Measurements from ENCODE around the gene MPEG1.

Gene MPEG1

GRCh38 chr11:59254286-59254685 is 41.6 kb upstream of the MPEG1 start:
- no peak for DNase-seq (ENCODE audit: low read depth)

GRCh38 chr11:59253001-59253400 is 40.3 kb upstream of the MPEG1 start:
- TF ChIP-seq CTCF (IDR thresholded peaks at IDR 0.05; ENCODE audit: insufficient read depth, low read depth, low read length, missing control alignments): no peak
- no peak overlapping the region for H3K4me3 ChIP-seq (ENCODE audit: low read depth, low read length)

More at GRCh38 chr11:59254286-59254685, 41.6 kb upstream of the MPEG1 start:
- H3K4me3 ChIP-seq (ENCODE audit: low read depth, low read length): no peak overlapping the region
- TF ChIP-seq CTCF (IDR thresholded peaks at IDR 0.05; ENCODE audit: insufficient read depth, low read depth, low read length, missing control alignments): no peak

GRCh38 chr11:59249535-59249934 is 36.8 kb upstream of the MPEG1 start:
- no peak for TF ChIP-seq CTCF (IDR thresholded peaks at IDR 0.05; ENCODE audit: insufficient read depth, low read depth, low read length, missing control alignments)
- no peak overlapping the region for H3K4me3 ChIP-seq (ENCODE audit: low read depth, low read length)
- no peak for DNase-seq (ENCODE audit: low read depth)

More at GRCh38 chr11:59253001-59253400, 40.3 kb upstream of the MPEG1 start:
- no peak for DNase-seq (ENCODE audit: low read depth)

GRCh38 chr11:59247531-59248227 is 35.0 kb upstream of the MPEG1 start:
- DNase-seq (ENCODE audit: low read depth): no peak
- no peak overlapping the region for H3K4me3 ChIP-seq (ENCODE audit: low read depth, low read length)
- TF ChIP-seq CTCF (IDR thresholded peaks at IDR 0.05; ENCODE audit: insufficient read depth, low read depth, low read length, missing control alignments): no peak

DNA sequence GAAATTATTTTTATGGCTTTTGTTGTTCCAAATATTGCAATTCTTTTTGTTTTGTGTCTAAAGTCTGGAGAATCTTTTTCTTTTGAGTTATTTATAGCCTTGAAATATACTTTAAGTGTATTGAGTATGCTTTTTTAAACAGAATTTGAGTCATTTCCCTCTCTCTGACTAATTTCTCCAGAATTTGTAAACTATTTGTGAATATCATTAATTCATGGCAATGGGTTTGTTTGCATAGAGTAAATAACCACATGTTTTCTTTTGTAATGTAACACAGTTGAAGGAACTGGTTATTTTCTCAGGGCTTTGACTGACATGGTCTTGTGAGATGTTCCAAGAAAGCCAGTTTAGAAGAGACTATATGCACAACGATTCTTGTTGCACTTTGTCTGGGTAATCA is 30.9 kb upstream of the MPEG1 start:
- DNase-seq (ENCODE audit: low read depth): no peak
- TF ChIP-seq CTCF (IDR thresholded peaks at IDR 0.05; ENCODE audit: insufficient read depth, low read depth, low read length, missing control alignments): no peak
- no peak overlapping the region for H3K4me3 ChIP-seq (ENCODE audit: low read depth, low read length)

DNA sequence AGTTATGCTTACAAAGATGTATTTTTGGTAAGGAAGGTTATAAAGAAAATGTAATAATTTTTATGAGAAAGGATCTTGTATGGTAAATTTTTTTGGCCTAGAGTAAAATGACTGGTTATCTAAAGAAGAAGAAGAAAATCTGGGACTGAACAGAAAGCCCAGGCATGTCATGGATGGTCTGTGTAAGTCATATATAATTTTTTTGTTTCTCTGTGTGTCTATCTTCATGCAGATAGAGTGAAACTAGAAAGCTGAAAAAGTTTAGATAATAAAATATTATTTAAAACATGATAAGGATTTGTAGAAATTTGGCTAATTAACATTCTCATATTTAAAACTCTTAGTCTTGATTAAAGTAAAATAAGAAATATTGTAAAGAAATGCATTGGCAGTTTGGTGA is 27.6 kb upstream of the MPEG1 start:
- no peak for DNase-seq (ENCODE audit: low read depth)
- TF ChIP-seq CTCF (IDR thresholded peaks at IDR 0.05; ENCODE audit: insufficient read depth, low read depth, low read length, missing control alignments): no peak
- H3K4me3 ChIP-seq (ENCODE audit: low read depth, low read length): no peak overlapping the region

GRCh38 chr11:59226396-59226795 is 13.7 kb upstream of the MPEG1 start:
- no peak for TF ChIP-seq CTCF (IDR thresholded peaks at IDR 0.05; ENCODE audit: insufficient read depth, low read depth, low read length, missing control alignments)
- no peak for DNase-seq (ENCODE audit: low read depth)
- H3K4me3 ChIP-seq (ENCODE audit: low read depth, low read length): no peak overlapping the region
